ENCODE data around the gene SV2C.

The SV2C gene

DNA sequence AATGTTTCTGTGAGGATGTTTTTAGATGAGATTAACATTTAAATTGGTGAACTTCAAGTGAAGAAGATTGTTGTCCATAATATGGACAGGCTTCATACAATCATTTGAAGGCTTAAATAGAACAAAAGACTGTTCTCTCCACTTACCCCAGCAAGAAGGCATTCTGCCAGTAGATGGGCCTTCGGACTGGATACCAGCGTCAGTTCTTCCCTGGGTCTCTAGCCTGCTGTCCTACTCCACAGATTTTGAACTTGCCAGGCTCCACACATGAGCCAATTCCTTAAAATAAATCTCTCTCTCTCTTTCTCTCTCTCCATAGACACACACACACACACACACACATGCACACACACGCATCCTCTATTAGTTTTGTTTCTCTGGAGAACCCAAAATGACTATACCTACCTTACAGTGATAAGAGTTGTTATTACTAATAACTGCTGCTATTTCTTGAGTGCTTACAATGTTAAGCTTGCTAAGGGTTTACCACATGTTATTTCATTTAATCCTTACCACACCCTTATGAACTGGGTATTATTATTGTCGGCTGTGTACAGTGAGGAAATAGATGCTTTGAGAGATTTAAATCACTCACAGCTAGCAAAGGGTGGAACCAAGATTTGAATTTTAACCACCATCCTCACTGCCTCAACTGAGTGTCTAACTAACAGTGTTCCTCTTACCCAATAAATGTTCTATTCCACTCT lies 300.1 kb downstream of the SV2C start:
- Histone ChIP-seq H3K4ac (ENCODE audit: low read depth, low read length) (no peak overlapping the region), H2BK5ac (ENCODE audit: low read depth, low read length, poor library complexity) (no peak overlapping the region), H3K4me2 (ENCODE audit: low read length) (no peak overlapping the region), H3K18ac (ENCODE audit: low read length) (no peak overlapping the region), H3K36me3 (ENCODE audit: control insufficient read depth in 1 of 2, insufficient read depth in 2 of 2, low read length in 2 of 2) (no peaks in the 10 kb centered on the region), H2BK12ac (ENCODE audit: low read length) (no peak overlapping the region), H4K8ac (ENCODE audit: low read depth, low read length) (no peak overlapping the region), H2AFZ (ENCODE audit: insufficient read depth, low read length, poor library complexity) (no peak overlapping the region), H3K4me3 (ENCODE audit: low read depth, low read length) (no peak overlapping the region), H4K91ac (ENCODE audit: low read depth, low read length) (no peak overlapping the region), H2BK120ac (ENCODE audit: insufficient read depth, low read length, poor library complexity) (no peak overlapping the region), H2AK5ac (ENCODE audit: low read length) (no peak overlapping the region), H3K9ac (ENCODE audit: low read length) (no peak overlapping the region), H3K9me3 (ENCODE audit: insufficient read depth, low read depth, low read length) (no peaks in the 10 kb centered on the region), H3K14ac (ENCODE audit: low read length) (no peak overlapping the region), H3K79me1 (ENCODE audit: low read length) (peaks cover 2% of the 10 kb centered on the region), H3K27ac (ENCODE audit: low read depth, low read length) (no peak overlapping the region), H3K4me1 (ENCODE audit: control insufficient read depth in 1 of 2, insufficient read depth in 2 of 2, low read length in 2 of 2) (peaks cover 2 to 11% of the 10 kb centered on the region in 2 experiments), H4K12ac (ENCODE audit: low read depth, low read length) (no peak overlapping the region), H3K27me3 (ENCODE audit: insufficient read depth, low read length) (no peaks in the 10 kb centered on the region), H3K79me2 (ENCODE audit: control insufficient read depth, insufficient read depth, low read length, poor library complexity) (peaks cover 2% of the 10 kb centered on the region), H3K23ac (ENCODE audit: low read length) (no peak overlapping the region)
- WGBS (ENCODE audit: extremely low coverage, insufficient coverage, insufficient read length), result no CpG with 5 or more reads among the region's 4 CpGs
- DNase-seq, result no peak

DNA sequence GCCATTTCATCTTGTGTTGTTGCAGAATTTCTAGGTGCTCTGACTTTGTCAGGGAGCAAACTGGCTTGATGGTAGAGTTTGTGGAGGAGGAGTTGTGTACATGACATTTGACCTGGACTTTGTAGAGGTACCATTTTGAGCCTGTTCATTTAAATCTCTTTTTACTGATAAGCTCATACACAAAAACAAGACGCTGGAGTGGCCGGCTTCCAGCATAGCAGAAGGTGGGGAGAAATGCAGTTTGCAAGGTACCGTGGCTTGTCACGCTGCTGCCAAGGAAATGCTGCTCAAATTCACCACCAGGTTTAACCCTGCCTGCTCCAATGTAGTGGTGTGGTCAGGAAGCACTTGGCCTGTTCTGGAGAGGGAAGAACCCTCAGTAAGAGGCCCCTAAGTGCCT lies 301.0 kb downstream of the SV2C start:
- Histone ChIP-seq H3K27ac (ENCODE audit: low read depth, low read length) (no peak overlapping the region), H3K14ac (ENCODE audit: low read length) (no peak overlapping the region), H4K8ac (ENCODE audit: low read depth, low read length) (no peak overlapping the region), H3K4me1 (ENCODE audit: control insufficient read depth in 1 of 2, insufficient read depth in 2 of 2, low read length in 2 of 2) (peaks cover 2 to 11% of the 10 kb centered on the region in 2 experiments), H2BK120ac (ENCODE audit: insufficient read depth, low read length, poor library complexity) (no peak overlapping the region), H3K9me3 (ENCODE audit: insufficient read depth, low read depth, low read length) (no peaks in the 10 kb centered on the region), H2BK5ac (ENCODE audit: low read depth, low read length, poor library complexity) (no peak overlapping the region), H3K4me2 (ENCODE audit: low read length) (no peak overlapping the region), H3K18ac (ENCODE audit: low read length) (no peak overlapping the region), H2BK12ac (ENCODE audit: low read length) (no peak overlapping the region), H3K79me2 (ENCODE audit: control insufficient read depth, insufficient read depth, low read length, poor library complexity) (peaks cover 2% of the 10 kb centered on the region), H3K27me3 (ENCODE audit: insufficient read depth, low read length) (no peaks in the 10 kb centered on the region), H3K4me3 (ENCODE audit: low read depth, low read length) (no peak overlapping the region), H3K36me3 (ENCODE audit: control insufficient read depth in 1 of 2, insufficient read depth in 2 of 2, low read length in 2 of 2) (no peaks in the 10 kb centered on the region), H3K79me1 (ENCODE audit: low read length) (peaks cover 2% of the 10 kb centered on the region), H3K23ac (ENCODE audit: low read length) (no peak overlapping the region), H2AK5ac (ENCODE audit: low read length) (no peak overlapping the region), H3K4ac (ENCODE audit: low read depth, low read length) (no peak overlapping the region), H2AFZ (ENCODE audit: insufficient read depth, low read length, poor library complexity) (no peak overlapping the region), H4K91ac (ENCODE audit: low read depth, low read length) (no peak overlapping the region), H3K9ac (ENCODE audit: low read length) (no peak overlapping the region), H4K12ac (ENCODE audit: low read depth, low read length) (no peak overlapping the region)
- WGBS (ENCODE audit: extremely low coverage, insufficient coverage, insufficient read length), result no CpG with 5 or more reads among the region's 4 CpGs
- DNase-seq, result no peak

DNA sequence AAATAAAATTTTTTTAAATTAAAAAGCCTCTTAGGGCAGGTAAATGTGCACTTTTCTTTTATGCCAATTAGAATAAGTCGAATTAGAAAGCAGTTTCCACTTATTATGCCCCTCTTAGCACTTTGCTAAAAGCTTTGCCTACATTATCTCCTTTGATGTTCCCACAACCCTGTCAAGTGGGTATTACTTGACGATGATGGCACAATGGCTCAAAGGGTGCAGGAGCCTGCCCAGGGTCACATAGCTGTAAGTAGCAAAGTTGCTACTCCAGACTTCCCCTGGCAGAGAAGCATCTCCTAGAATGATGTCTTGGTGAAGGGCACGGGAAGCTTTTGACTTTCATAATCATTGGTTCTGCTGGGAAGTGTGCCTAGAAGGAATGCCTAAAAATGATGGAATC lies 301.5 kb downstream of the SV2C start:
- Histone ChIP-seq H3K27ac (ENCODE audit: low read depth, low read length) (no peak overlapping the region), H3K23ac (ENCODE audit: low read length) (no peak overlapping the region), H2AK5ac (ENCODE audit: low read length) (no peak overlapping the region), H3K27me3 (ENCODE audit: insufficient read depth, low read length) (no peaks in the 10 kb centered on the region), H3K4ac (ENCODE audit: low read depth, low read length) (no peak overlapping the region), H4K8ac (ENCODE audit: low read depth, low read length) (no peak overlapping the region), H2BK12ac (ENCODE audit: low read length) (no peak overlapping the region), H3K79me1 (ENCODE audit: low read length) (peaks cover 2% of the 10 kb centered on the region), H4K12ac (ENCODE audit: low read depth, low read length) (no peak overlapping the region), H2AFZ (ENCODE audit: insufficient read depth, low read length, poor library complexity) (no peak overlapping the region), H3K18ac (ENCODE audit: low read length) (no peak overlapping the region), H3K4me1 (ENCODE audit: control insufficient read depth in 1 of 2, insufficient read depth in 2 of 2, low read length in 2 of 2) (peaks cover 2 to 11% of the 10 kb centered on the region in 2 experiments), H3K14ac (ENCODE audit: low read length) (no peak overlapping the region), H3K79me2 (ENCODE audit: control insufficient read depth, insufficient read depth, low read length, poor library complexity) (peaks cover 2% of the 10 kb centered on the region), H4K91ac (ENCODE audit: low read depth, low read length) (no peak overlapping the region), H3K9me3 (ENCODE audit: insufficient read depth, low read depth, low read length) (no peaks in the 10 kb centered on the region), H3K9ac (ENCODE audit: low read length) (no peak overlapping the region), H3K36me3 (ENCODE audit: control insufficient read depth in 1 of 2, insufficient read depth in 2 of 2, low read length in 2 of 2) (no peaks in the 10 kb centered on the region), H3K4me3 (ENCODE audit: low read depth, low read length) (no peak overlapping the region), H2BK120ac (ENCODE audit: insufficient read depth, low read length, poor library complexity) (no peak overlapping the region), H3K4me2 (ENCODE audit: low read length) (no peak overlapping the region), H2BK5ac (ENCODE audit: low read depth, low read length, poor library complexity) (no peak overlapping the region)
- DNase-seq, result no peak
- WGBS (ENCODE audit: extremely low coverage, insufficient coverage, insufficient read length), result no CpG with 5 or more reads among the region's 3 CpGs

DNA sequence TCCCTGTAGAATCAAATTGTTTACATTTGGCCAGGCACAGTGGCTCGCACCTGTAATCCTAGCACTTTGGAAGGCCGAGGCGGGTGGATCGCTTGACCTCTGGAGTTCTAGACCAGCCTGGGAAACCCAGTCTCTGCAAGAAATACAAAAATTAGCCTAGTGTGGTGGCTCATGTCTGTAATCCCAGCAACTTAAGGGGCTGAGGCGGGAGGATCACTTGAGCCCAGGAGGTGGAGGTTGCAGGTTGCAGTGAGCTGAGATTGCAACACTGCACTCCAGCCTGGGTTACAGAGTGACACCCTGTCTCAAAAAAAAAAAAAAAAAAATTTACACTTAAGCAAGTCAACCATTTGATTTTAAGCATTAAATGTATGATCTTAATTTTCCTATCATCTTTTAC lies 302.4 kb downstream of the SV2C start:
- Histone ChIP-seq H3K9me3 (ENCODE audit: insufficient read depth, low read depth, low read length) (no peaks in the 10 kb centered on the region), H3K27ac (ENCODE audit: low read depth, low read length) (no peak overlapping the region), H3K23ac (ENCODE audit: low read length) (no peak overlapping the region), H2AFZ (ENCODE audit: insufficient read depth, low read length, poor library complexity) (no peak overlapping the region), H4K8ac (ENCODE audit: low read depth, low read length) (no peak overlapping the region), H3K36me3 (ENCODE audit: control insufficient read depth in 1 of 2, insufficient read depth in 2 of 2, low read length in 2 of 2) (no peaks in the 10 kb centered on the region), H3K79me1 (ENCODE audit: low read length) (peaks cover 2% of the 10 kb centered on the region), H4K12ac (ENCODE audit: low read depth, low read length) (no peak overlapping the region), H3K14ac (ENCODE audit: low read length) (no peak overlapping the region), H2BK5ac (ENCODE audit: low read depth, low read length, poor library complexity) (no peak overlapping the region), H3K4me2 (ENCODE audit: low read length) (no peak overlapping the region), H3K79me2 (ENCODE audit: control insufficient read depth, insufficient read depth, low read length, poor library complexity) (peaks cover 2% of the 10 kb centered on the region), H3K18ac (ENCODE audit: low read length) (no peak overlapping the region), H3K4me3 (ENCODE audit: low read depth, low read length) (no peak overlapping the region), H3K4me1 (ENCODE audit: control insufficient read depth in 1 of 2, insufficient read depth in 2 of 2, low read length in 2 of 2) (peaks cover 2 to 11% of the 10 kb centered on the region in 2 experiments), H2BK120ac (ENCODE audit: insufficient read depth, low read length, poor library complexity) (no peak overlapping the region), H2BK12ac (ENCODE audit: low read length) (no peak overlapping the region), H3K9ac (ENCODE audit: low read length) (no peak overlapping the region), H4K91ac (ENCODE audit: low read depth, low read length) (no peak overlapping the region), H2AK5ac (ENCODE audit: low read length) (no peak overlapping the region), H3K4ac (ENCODE audit: low read depth, low read length) (no peak overlapping the region), H3K27me3 (ENCODE audit: insufficient read depth, low read length) (no peaks in the 10 kb centered on the region)
- DNase-seq, result no peak
- WGBS (ENCODE audit: extremely low coverage, insufficient coverage, insufficient read length), result no CpG with 5 or more reads among the region's 5 CpGs
